H1 (cell line): Measurements from ENCODE around the gene ARMC10. TPM values are rescaled to one million over a fixed set of nuclear protein-coding genes. Genes with fewer than 3 reads are reported as not detected.

ENCODE experiments used
- ATF2 ChIP-seq: IDR thresholded peaks from 2 replicates; pipeline ENCODE4 v1.6.1; 2012; ENCODE audit warnings: low read length, inconsistent platforms
- CHD7 ChIP-seq: fragments of 300-600 bp; sonication (generic); IDR thresholded peaks from 2 replicates; pipeline ENCODE4 v1.7.1; 2012; ENCODE audit warnings: low read length, moderate library complexity, mild to moderate bottlenecking, inconsistent platforms; ENCODE audit not compliant: insufficient replicate concordance
- EP300 ChIP-seq, 2 experiments: IDR thresholded peaks; 1 replicate in 1 of 2; 2 replicates in 1 of 2; pipeline ENCODE4 v1.6.1; 2011 to 2012; ENCODE audit warnings: low read depth in 2 of 2, low read length in 2 of 2, mild to moderate bottlenecking in 2 of 2, borderline replicate concordance in 1 of 2, inconsistent platforms in 1 of 2, moderate library complexity in 1 of 2
- EZH2 ChIP-seq: fragments of 200-600 bp; sonication (generic); IDR thresholded peaks from 2 replicates; pipeline ENCODE4 v1.7.1; 2012; ENCODE audit warnings: low read depth, mild to moderate bottlenecking, moderate library complexity, low read length, inconsistent platforms; ENCODE audit not compliant: severe bottlenecking
- POU5F1 ChIP-seq: IDR thresholded peaks from 2 replicates; pipeline ENCODE4 v1.6.1; 2011; ENCODE audit warnings: low read depth, mild to moderate bottlenecking, low read length, moderate library complexity
- SIN3A ChIP-seq, 2 experiments: IDR thresholded peaks in 1 of 2; conservative IDR thresholded peaks in 1 of 2; 2 replicates each; pipeline ENCODE4 v1.6.1; 2011 to 2012; ENCODE audit warnings: low read length in 2 of 2, improper control_type of control experiment in 1 of 2, low read depth in 1 of 2, mild to moderate bottlenecking in 1 of 2
- SIRT6 ChIP-seq: IDR thresholded peaks from one replicate; pipeline ENCODE4 v1.7.1; 2012; ENCODE audit warnings: low read length, inconsistent platforms
- SP2 ChIP-seq: IDR thresholded peaks from 2 replicates; pipeline ENCODE4 v1.6.1; 2012; ENCODE audit warnings: mild to moderate bottlenecking, low read length, inconsistent platforms
- SUZ12 ChIP-seq: fragments of 200-600 bp; sonication (generic); IDR thresholded peaks from 2 replicates; pipeline ENCODE4 v1.6.1; 2012; ENCODE audit warnings: mild to moderate bottlenecking, inconsistent platforms, low read length, moderate library complexity, mixed read lengths
- polyA plus RNA-seq, 7 experiments: library from polyadenylated mRNA; depleted of rRNA in 3 of 7; stranded (reverse) in 5 of 7; unstranded in 2 of 7; fragments of >200 nt in 5 of 7; fragments of 200-250 nt in 2 of 7; gene quantifications; 1 replicate in 5 of 7; 2 replicates in 1 of 7; 4 replicates in 1 of 7; pipeline versions ENCODE4 v1.2.1 to v1.2.3, GENCODE V29; 2011 to 2013; ENCODE audit warnings: missing spikeins in 2 of 7, mixed read lengths in 2 of 7
- total RNA-seq: library from RNA; stranded (reverse); fragmentation: NEBNext Ultra II Directional; extraction: Animal tissue kit (Norgen Biotek cat#: 25700); gene quantifications from 2 replicates; pipeline ENCODE4 v1.2.1, GENCODE V29; 2021

ARMC10 gene
- total and polyA plus RNA-seq, 2 of the 8 experiments (the other 6 are each of a cell fraction or from before 2014, with no cell fraction given), result 16.4 to 44.3 TPM

GRCh38 chr7:103140685-103141084 is 65.7 kb downstream of the ARMC10 start (continued):
- TF ChIP-seq CHD7 (no peak), SIRT6 (no peak), ATF2 (no peak), SP2 (no peak), SUZ12 (no peak), EZH2 (no peak), POU5F1 (no peak), EP300 (IDR thresholded peaks at IDR 0.05; ENCODE audit: borderline replicate concordance in 1 of 2, low read depth in 2 of 2, low read length in 2 of 2) (no peak), SIN3A (conservative IDR thresholded peaks at IDR 0.05 in 1 of 2, IDR thresholded peaks at IDR 0.05 in 1 of 2; ENCODE audit: low read depth in 1 of 2, low read length in 2 of 2) (no peak)
